Measurements from ENCODE around the gene ATP1B1. TPM values are rescaled to one million over a fixed set of nuclear protein-coding genes. Genes with fewer than 3 reads are reported as not detected.
A peak's percentile ranks its signal among the peaks of the same experiment; 100 is the strongest.

The ATP1B1 gene
- total RNA-seq, 1 experiment from 2014 or later: 48.6 TPM

DNA sequence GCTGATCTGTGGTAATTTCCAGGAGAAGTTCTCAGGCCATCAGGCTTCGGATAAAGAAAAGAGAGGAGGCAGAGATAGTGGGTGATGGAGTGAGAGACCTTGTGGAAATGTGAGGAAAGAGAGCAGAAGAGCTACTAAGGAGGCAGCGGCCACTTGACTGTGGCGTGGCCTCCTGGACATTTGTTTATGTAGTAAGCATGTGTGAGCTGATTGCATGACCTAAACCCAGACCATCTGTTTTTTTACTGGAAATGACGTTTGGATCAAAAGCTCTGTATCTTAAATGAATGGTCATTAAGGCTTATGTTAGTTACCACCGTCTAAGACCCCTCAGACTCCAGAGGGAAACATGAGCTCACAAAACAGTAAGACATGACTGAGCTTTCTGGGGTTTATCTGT is 13.6 kb downstream of the ATP1B1 start:
- no peak overlapping the region for H3K27ac ChIP-seq (ENCODE audit: low read depth, low read length)
- H3K27me3 ChIP-seq (ENCODE audit: insufficient read depth, low read length): no peaks in the 10 kb centered on the region
- no peak overlapping the region for H3K9ac ChIP-seq (ENCODE audit: low read length)
- ChIA-PET CTCF (interaction anchor here (1.4 kb wide), 1 partner anchor 330 kb away, joined by 3 read pairs; no protein-coding TSS in a partner anchor), RAD21 (ENCODE audit: low non-redundant PET in 1 of 2, low total read pairs in 2 of 2, uncharacterized antibody in 2 of 2, unreplicated experiment in 2 of 2) (no interaction called here), POLR2A (no interaction called here)
- DNase-seq (ENCODE audit: low read depth, low spot score) (no peak), ATAC-seq (no peak)
- peaks cover 2 to 36% of the 10 kb centered on the region in 2 experiments; a peak in 2 of 4 replicates for H3K36me3 ChIP-seq (ENCODE audit: control insufficient read depth in 1 of 2, insufficient read depth in 2 of 2, low read length in 2 of 2)
- H3K4me3 ChIP-seq (replicated peaks in 1 of 2; ENCODE audit: low read depth in 1 of 2, low read length in 2 of 2): no peak overlapping the region
- peaks cover 94% of the 10 kb centered on the region for H3K79me2 ChIP-seq (ENCODE audit: insufficient read depth, low read length)
- TF ChIP-seq, protein P1, sequence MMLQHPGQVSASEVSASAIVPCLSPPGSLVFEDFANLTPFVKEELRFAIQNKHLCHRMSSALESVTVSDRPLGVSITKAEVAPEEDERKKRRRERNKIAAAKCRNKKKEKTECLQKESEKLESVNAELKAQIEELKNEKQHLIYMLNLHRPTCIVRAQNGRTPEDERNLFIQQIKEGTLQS (IDR thresholded peaks at IDR 0.05): no peak
- TF ChIP-seq, protein P2, sequence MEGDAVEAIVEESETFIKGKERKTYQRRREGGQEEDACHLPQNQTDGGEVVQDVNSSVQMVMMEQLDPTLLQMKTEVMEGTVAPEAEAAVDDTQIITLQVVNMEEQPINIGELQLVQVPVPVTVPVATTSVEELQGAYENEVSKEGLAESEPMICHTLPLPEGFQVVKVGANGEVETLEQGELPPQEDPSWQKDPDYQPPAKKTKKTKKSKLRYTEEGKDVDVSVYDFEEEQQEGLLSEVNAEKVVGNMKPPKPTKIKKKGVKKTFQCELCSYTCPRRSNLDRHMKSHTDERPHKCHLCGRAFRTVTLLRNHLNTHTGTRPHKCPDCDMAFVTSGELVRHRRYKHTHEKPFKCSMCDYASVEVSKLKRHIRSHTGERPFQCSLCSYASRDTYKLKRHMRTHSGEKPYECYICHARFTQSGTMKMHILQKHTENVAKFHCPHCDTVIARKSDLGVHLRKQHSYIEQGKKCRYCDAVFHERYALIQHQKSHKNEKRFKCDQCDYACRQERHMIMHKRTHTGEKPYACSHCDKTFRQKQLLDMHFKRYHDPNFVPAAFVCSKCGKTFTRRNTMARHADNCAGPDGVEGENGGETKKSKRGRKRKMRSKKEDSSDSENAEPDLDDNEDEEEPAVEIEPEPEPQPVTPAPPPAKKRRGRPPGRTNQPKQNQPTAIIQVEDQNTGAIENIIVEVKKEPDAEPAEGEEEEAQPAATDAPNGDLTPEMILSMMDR (IDR thresholded peaks at IDR 0.05 in 2 of 3, conservative IDR thresholded peaks at IDR 0.05 in 1 of 3; ENCODE audit: borderline replicate concordance in 1 of 3, insufficient read depth in 1 of 3, low read depth in 2 of 3, low read length in 2 of 3): no peak
- no peak for TF ChIP-seq CBX3 (IDR thresholded peaks at IDR 0.05; ENCODE audit: low read depth)
- no peak for TF ChIP-seq POLR2AphosphoS5 (IDR thresholded peaks at IDR 0.05; ENCODE audit: low read depth, low read length)
- no peak for TF ChIP-seq FOSL1 (IDR thresholded peaks at IDR 0.05; ENCODE audit: low read depth)
- no peak for TF ChIP-seq TCF7L2 (IDR thresholded peaks at IDR 0.05; ENCODE audit: borderline replicate concordance, extremely low read depth, insufficient read depth, insufficient read length)
- no peak for TF ChIP-seq SRF (IDR thresholded peaks at IDR 0.05; ENCODE audit: low read depth)
- TF ChIP-seq, protein P3, sequence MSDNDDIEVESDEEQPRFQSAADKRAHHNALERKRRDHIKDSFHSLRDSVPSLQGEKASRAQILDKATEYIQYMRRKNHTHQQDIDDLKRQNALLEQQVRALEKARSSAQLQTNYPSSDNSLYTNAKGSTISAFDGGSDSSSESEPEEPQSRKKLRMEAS (IDR thresholded peaks at IDR 0.05): no peak
- H2AFZ ChIP-seq (ENCODE audit: low read depth, low read length, poor library complexity, severe bottlenecking): no peak overlapping the region
- intact Hi-C loops (cut with micrococcal nuclease): no loop called here
- no TSS peak for BruUV-seq (replicated peaks)
- no peaks in the 10 kb centered on the region for H3K9me3 ChIP-seq (ENCODE audit: control insufficient read depth in 1 of 2, insufficient read depth in 1 of 2, low read depth in 1 of 2, low read length in 2 of 2)
- H3K4me2 ChIP-seq (ENCODE audit: low read length): peak overlapping the region; percentile 48; the same call in 1 of the 2 replicates
- H4K20me1 ChIP-seq (ENCODE audit: insufficient read depth): no peaks in the 10 kb centered on the region
- peaks cover 24 to 51% of the 10 kb centered on the region in 2 experiments for H3K4me1 ChIP-seq (ENCODE audit: control insufficient read depth in 1 of 2, insufficient read depth in 2 of 2, low read length in 2 of 2)
- no peaks in the 10 kb centered on the region for H3K9me2 ChIP-seq (ENCODE audit: insufficient read depth)
